Suprapubic skin (tissue), 4 donors: ENCODE data around the gene IL1RAP.

ENCODE experiments used
- CTCF ChIP-seq, 2 donors: fragments of 200-600 bp in 1 of 2; fragments of 450-650 bp in 1 of 2; sonication (generic) in 1 of 2; IDR thresholded peaks; one replicate each; pipeline ENCODE4 v1.5.1; 2016 to 2019; ENCODE audit warnings: antibody characterized with exemption in 2 of 2, mild to moderate bottlenecking in 1 of 2, moderate library complexity in 1 of 2
- EP300 ChIP-seq: sonication (generic); formaldehyde crosslinking; IDR thresholded peaks from one replicate; pipeline ENCODE4 v1.6.1; 2017; ENCODE audit warnings: antibody characterized with exemption
- POLR2A ChIP-seq, 2 donors: fragments of 450-650 bp; IDR thresholded peaks; one replicate each; pipeline ENCODE4 v1.6.1; 2017; ENCODE audit warnings: antibody characterized with exemption in 2 of 2, mild to moderate bottlenecking in 2 of 2, moderate library complexity in 2 of 2
- POLR2AphosphoS5 ChIP-seq, 3 donors: sonication (generic); formaldehyde crosslinking; IDR thresholded peaks; one replicate each; pipeline ENCODE4 v1.6.1; 2017; ENCODE audit warnings: antibody characterized with exemption in 3 of 3

DNA sequence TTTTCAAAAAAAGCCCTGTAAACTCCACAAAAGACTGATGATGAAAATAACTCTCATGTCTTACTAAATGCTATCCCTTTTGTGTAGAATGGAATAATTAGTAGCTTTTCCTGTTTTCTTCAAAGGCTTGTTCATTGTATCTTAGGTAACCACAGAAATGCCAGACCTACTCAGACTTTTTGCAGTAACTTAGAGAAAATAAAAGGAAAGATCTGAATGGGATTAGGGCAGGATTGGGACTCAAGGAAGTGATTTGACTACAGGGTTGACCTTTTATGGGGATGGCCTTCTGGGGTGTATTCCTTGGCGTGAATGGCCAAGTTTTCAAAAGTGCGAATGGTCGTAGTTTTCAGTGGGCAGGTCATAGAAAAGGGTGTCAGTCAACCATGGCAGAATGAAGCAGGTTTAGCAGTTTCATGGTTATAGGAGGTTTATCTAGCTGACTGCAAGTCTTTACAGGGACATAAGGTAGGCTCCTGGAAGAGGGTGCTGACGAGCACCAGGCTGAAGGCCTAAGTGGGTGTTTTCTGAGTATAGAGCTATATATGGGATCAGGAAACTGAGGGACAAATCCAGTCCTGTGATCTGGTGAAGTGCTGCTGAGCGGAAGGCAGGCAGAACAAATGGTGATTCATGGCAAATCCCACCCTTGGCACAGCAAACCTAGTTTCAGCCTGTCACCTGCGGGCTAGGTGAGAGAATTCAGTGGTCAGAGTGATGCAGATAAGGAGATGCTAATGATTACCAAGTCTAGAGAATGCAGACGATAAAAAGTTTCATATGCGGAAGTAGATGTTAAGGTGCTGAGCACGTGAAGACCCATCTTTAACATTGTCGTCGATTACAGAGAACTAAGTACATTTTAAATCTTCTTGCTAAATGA, 46.4 kb downstream of the IL1RAP start:
- TF ChIP-seq CTCF (IDR thresholded peaks at IDR 0.05) = no peak
- no peak for TF ChIP-seq POLR2AphosphoS5 (IDR thresholded peaks at IDR 0.05)
- TF ChIP-seq POLR2A (IDR thresholded peaks at IDR 0.05) = no peak
- no peak for TF ChIP-seq EP300
